ENCODE data around the gene SOCS3.

- TF ChIP-seq ZNF629 (tag by site-specific recombination; IDR thresholded peaks at IDR 0.05) (no peak), ZNF362 (tag by site-specific recombination; IDR thresholded peaks at IDR 0.05) (no peak), ZNF121 (tag by site-specific recombination; IDR thresholded peaks at IDR 0.05) (no peak), ZEB2 (tag by site-specific recombination; IDR thresholded peaks at IDR 0.05) (no peak), SETDB1 (IDR thresholded peaks at IDR 0.05; ENCODE audit: insufficient read length, low read length) (no peak), ELK4 (IDR thresholded peaks at IDR 0.05; ENCODE audit: borderline replicate concordance, low read depth, low read length) (no peak), ZNF146 (tag by site-specific recombination; IDR thresholded peaks at IDR 0.05) (no peak), TRIM28 (IDR thresholded peaks at IDR 0.05; ENCODE audit: borderline replicate concordance, low read length) (no peak), ZNF132 (tag by site-specific recombination; IDR thresholded peaks at IDR 0.05; ENCODE audit: borderline replicate concordance) (no peak), CTCF (tag by site-specific recombination; IDR thresholded peaks at IDR 0.05) (no peak), ZNF792 (tag by site-specific recombination; IDR thresholded peaks at IDR 0.05) (no peak)
These were observed 8.3 kb downstream of the SOCS3 start for GRCh38 chr17:78351449-78352006.
